BJ (cell line): Measurements from ENCODE around the gene ATP9B. TPM values are rescaled to one million over a fixed set of nuclear protein-coding genes. Genes with fewer than 3 reads are reported as not detected.

ENCODE experiments used
- CTCF ChIA-PET: fragments of 350-600 bp; formaldehyde crosslinking; extraction: SDS; loops from one replicate; lab custom pipeline; 2021; ENCODE audit warnings: antibody characterized with exemption, inconsistent platforms; lab: Yijun Ruan, JAX
- POLR2A ChIA-PET: fragments of 300-600 bp; sonication (Branson Sonifier 250); formaldehyde crosslinking; extraction: SDS; loops from one replicate; lab custom pipeline; 2021; ENCODE audit warnings: antibody characterized with exemption; lab: Charles Lee
- DNase-seq: peaks from one replicate; pipeline ENCODE4 v3.0.0-alpha.2; 2011; ENCODE audit warnings: low read depth
- H3K27me3 ChIP-seq: 2 replicates; pipeline ENCODE4 v1.6.0; 2011; ENCODE audit warnings: low read length; ENCODE audit not compliant: control insufficient read depth, insufficient read depth
- H3K36me3 ChIP-seq: 2 replicates; pipeline ENCODE4 v1.5.1; 2011; ENCODE audit warnings: low read length; ENCODE audit not compliant: control insufficient read depth, insufficient read depth
- H3K4me3 ChIP-seq: 2 replicates; pipeline ENCODE4 v1.5.1; 2011; ENCODE audit warnings: low read depth, mild to moderate bottlenecking, control low read depth, low read length
- polyA plus RNA-seq: library from polyadenylated mRNA; depleted of rRNA; stranded (reverse); fragments of >200 nt; gene quantifications from 2 replicates; pipeline ENCODE4 v1.2.3, GENCODE V29; 2011
- TF ChIP-seq, protein P1 (sequence below): IDR thresholded peaks from 2 replicates; pipeline ENCODE4 v1.5.1; 2011; ENCODE audit warnings: low read depth, mild to moderate bottlenecking, control low read depth, inconsistent platforms, low read length, moderate library complexity; ENCODE audit not compliant: insufficient read depth

Gene ATP9B
- polyA plus RNA-seq, 1 experiment: 17.4 TPM

DNA sequence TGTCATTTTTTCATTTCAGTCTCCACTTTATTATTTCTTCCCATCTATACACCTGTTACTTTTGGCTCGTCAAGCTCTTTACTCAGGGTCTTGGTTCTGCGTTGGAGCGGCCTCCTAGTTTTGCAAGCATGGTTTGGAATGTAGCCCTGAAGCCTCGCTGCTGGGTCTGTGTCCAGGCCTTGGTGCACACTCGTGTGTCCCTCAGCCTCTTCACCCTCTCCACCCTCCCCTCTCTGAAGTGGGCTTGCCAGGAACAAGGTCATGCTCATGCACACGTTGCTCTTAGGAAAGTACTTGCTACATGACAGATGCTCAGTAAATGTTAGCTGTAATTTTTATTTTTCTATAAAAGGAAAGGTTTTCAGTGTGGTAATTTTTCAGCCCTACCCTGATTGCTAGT is 147.0 kb downstream of the ATP9B start:
- DNase-seq: no peak
- Histone ChIP-seq H3K4me3 (no peak overlapping the region), H3K27me3 (no peaks in the 10 kb centered on the region), H3K36me3 (no peaks in the 10 kb centered on the region)
- TF ChIP-seq, protein P1, sequence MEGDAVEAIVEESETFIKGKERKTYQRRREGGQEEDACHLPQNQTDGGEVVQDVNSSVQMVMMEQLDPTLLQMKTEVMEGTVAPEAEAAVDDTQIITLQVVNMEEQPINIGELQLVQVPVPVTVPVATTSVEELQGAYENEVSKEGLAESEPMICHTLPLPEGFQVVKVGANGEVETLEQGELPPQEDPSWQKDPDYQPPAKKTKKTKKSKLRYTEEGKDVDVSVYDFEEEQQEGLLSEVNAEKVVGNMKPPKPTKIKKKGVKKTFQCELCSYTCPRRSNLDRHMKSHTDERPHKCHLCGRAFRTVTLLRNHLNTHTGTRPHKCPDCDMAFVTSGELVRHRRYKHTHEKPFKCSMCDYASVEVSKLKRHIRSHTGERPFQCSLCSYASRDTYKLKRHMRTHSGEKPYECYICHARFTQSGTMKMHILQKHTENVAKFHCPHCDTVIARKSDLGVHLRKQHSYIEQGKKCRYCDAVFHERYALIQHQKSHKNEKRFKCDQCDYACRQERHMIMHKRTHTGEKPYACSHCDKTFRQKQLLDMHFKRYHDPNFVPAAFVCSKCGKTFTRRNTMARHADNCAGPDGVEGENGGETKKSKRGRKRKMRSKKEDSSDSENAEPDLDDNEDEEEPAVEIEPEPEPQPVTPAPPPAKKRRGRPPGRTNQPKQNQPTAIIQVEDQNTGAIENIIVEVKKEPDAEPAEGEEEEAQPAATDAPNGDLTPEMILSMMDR: no peak
- CTCF ChIA-PET: interaction anchor here (0.5 kb wide), 1 partner anchor 8 kb away, joined by 3 read pairs; no protein-coding TSS in a partner anchor
- POLR2A ChIA-PET: no interaction called here

DNA sequence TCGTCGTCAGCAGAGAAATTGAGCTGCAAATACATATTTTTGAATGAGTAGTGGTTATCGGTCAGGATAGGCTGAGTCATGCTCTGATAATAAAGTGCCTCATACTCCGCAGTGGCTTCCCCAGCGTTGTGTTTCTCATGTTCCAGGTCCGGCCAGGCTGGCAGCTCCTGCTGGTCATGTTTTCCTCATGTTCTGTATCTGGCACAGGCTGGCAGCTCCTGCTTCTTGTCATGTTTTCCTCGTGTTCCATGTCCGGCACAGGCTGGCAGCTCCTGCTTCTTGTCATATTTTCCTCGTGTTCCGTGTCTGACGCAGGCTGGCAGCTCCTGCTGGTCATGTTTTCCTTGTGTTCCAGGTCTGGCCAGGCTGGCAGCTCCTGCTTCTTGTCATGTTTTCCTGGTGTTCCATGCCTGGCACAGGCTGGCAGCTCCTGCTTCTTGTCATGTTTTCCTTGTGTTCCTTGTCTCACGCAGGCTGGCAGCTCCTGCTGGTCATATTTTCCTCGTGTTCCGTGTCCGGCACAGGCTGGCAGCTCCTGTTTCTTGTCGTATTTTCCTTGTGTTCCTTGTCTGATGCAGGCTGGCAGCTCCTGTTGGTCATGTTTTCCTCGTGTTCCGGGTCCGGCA is 148.9 kb downstream of the ATP9B start:
- H3K36me3 ChIP-seq: no peaks in the 10 kb centered on the region
- no peak overlapping the region for H3K4me3 ChIP-seq
- TF ChIP-seq, protein P1: no peak
- ChIA-PET POLR2A (no interaction called here), CTCF (no interaction called here)
- no peak for DNase-seq
- H3K27me3 ChIP-seq: no peaks in the 10 kb centered on the region

DNA sequence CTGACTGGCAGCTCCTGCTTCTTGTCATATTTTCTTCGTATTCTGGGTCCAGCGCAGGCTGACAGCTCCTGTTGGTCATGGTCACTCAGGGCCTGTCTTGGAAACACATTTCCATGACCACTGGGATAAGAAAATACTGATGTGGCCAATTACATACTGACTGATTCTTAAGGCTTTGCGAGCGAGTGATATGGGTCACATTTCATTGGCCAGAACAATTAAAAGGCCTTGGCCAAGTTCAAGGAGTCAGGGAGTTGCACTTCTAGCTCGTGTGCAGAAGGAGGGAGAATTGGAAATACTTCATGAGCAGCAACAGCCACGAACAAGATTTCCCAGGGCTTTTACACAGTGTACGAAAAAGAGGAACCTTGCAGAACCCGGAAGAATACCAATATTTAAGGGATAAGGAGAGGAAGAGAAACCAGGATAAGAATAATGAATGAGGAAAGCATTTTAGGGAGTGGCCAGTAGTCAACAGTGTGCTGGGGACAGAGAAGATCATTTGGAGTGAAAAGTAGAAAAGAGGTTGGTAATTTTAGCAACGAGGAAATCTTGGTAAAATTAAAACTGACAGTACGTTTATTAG is 149.5 kb downstream of the ATP9B start:
- ChIA-PET CTCF (no interaction called here), POLR2A (no interaction called here)
- TF ChIP-seq, protein P1: no peak
- DNase-seq: no peak
- Histone ChIP-seq H3K27me3 (no peaks in the 10 kb centered on the region), H3K4me3 (no peak overlapping the region), H3K36me3 (no peaks in the 10 kb centered on the region)

DNA sequence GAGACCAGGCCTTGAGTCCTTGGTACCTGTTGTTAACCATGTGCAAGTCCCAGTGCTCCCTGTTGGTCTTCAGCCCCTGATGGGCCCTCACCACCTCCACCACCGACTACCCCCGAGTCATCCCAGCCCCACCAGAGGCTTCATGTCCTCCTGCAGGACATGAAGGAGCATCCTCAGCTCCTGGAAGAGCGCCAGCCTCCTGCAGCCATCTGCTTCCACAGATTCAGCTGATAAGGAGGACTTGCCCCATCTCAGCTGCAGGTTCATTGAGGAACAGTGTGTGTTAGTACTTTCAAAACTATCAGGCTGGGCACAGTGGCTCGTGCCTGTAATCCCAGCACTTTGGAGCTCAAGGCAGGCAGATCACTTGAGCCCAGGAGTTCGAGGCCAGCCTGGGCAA is 151.9 kb downstream of the ATP9B start:
- ChIA-PET CTCF (interaction anchor here (0.5 kb wide), 1 partner anchor 827 kb away, joined by 5 read pairs; no protein-coding TSS in a partner anchor), POLR2A (no interaction called here)
- no peak for DNase-seq
- Histone ChIP-seq H3K4me3 (no peak overlapping the region), H3K27me3 (no peaks in the 10 kb centered on the region), H3K36me3 (no peaks in the 10 kb centered on the region; the same call in 1 of the 2 replicates)
- TF ChIP-seq, protein P1: no peak

DNA sequence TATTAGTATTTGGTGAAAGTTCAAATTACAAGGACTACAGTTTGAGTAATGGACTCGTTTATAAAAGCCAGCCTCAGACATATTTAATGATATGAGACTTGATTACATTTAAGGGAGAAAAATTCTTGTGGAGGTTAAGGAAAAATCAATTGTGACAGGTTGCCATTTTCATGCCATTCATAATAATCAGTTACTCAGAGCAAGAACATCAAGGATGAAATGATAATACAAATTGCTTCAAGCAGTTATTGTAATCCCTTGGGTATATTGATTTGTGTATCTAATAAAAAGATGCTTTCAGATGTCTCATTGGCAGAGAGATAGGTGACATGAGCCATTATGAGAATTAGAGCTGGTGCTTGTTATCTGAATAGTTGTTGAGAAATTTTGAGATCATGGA is 153.6 kb downstream of the ATP9B start:
- TF ChIP-seq, protein P1: no peak
- ChIA-PET POLR2A (no interaction called here), CTCF (no interaction called here)
- H3K36me3 ChIP-seq: no peaks in the 10 kb centered on the region; the same call in 1 of the 2 replicates
- H3K27me3 ChIP-seq: no peaks in the 10 kb centered on the region
- DNase-seq: no peak
- H3K4me3 ChIP-seq: no peak overlapping the region
